ENCODE results near the gene COL5A2.

The COL5A2 gene

GRCh38 chr2:189179570-189179950 lies at the start of gene COL5A2:
TSS of gene COL5A2 (minus strand) at chr2:189179761. CDS start at chr2:189179604, 157 bp downstream.
- DNase-seq (ENCODE audit: low read depth in 2 of 2): no peak

GRCh38 chr2:189226017-189226416 lies 46.5 kb upstream of the COL5A2 start:
- no peak for DNase-seq (ENCODE audit: low read depth in 2 of 2)

GRCh38 chr2:189225032-189225431 lies 45.5 kb upstream of the COL5A2 start:
- no peak for DNase-seq (ENCODE audit: low read depth in 2 of 2)

- no peak for DNase-seq (ENCODE audit: low read depth in 2 of 2)
Measured at GRCh38 chr2:189222468-189223105, 43.0 kb upstream of the COL5A2 start.

- no peak for DNase-seq (ENCODE audit: low read depth in 2 of 2)
Measured at GRCh38 chr2:189221811-189222467, 42.4 kb upstream of the COL5A2 start.

- no peak for DNase-seq (ENCODE audit: low read depth in 2 of 2)
Measured at GRCh38 chr2:189218236-189218635, 38.7 kb upstream of the COL5A2 start.

- DNase-seq (ENCODE audit: low read depth in 2 of 2): no peak
Measured at GRCh38 chr2:189217541-189217940, 38.0 kb upstream of the COL5A2 start.

- DNase-seq (ENCODE audit: low read depth in 2 of 2): no peak
Measured at GRCh38 chr2:189217051-189217450, 37.5 kb upstream of the COL5A2 start.

GRCh38 chr2:189214484-189214883 lies 34.9 kb upstream of the COL5A2 start:
- no peak for DNase-seq (ENCODE audit: low read depth in 2 of 2)

- DNase-seq (ENCODE audit: low read depth in 2 of 2): no peak
Measured at GRCh38 chr2:189213250-189213649, 33.7 kb upstream of the COL5A2 start.

GRCh38 chr2:189210250-189211087 lies 30.9 kb upstream of the COL5A2 start:
- peak in 1 of 2 donors; percentile 16 for DNase-seq (ENCODE audit: low read depth in 2 of 2)

- DNase-seq (ENCODE audit: low read depth in 2 of 2): no peak
Measured at GRCh38 chr2:189208254-189208653, 28.7 kb upstream of the COL5A2 start.

GRCh38 chr2:189204322-189204941 lies 24.9 kb upstream of the COL5A2 start:
- no peak for DNase-seq (ENCODE audit: low read depth in 2 of 2)

GRCh38 chr2:189203177-189203799 lies 23.7 kb upstream of the COL5A2 start:
- no peak for DNase-seq (ENCODE audit: low read depth in 2 of 2)

GRCh38 chr2:189199797-189200196 lies 20.2 kb upstream of the COL5A2 start:
- DNase-seq (ENCODE audit: low read depth in 2 of 2): no peak

GRCh38 chr2:189192766-189193165 lies 13.2 kb upstream of the COL5A2 start:
- no peak for DNase-seq (ENCODE audit: low read depth in 2 of 2)

- no peak for DNase-seq (ENCODE audit: low read depth in 2 of 2)
Measured at GRCh38 chr2:189191766-189192165, 12.2 kb upstream of the COL5A2 start.

- no peak for DNase-seq (ENCODE audit: low read depth in 2 of 2)
Measured at GRCh38 chr2:189190685-189191084, 11.1 kb upstream of the COL5A2 start.

GRCh38 chr2:189188115-189188805 lies 8.7 kb upstream of the COL5A2 start:
- DNase-seq (ENCODE audit: low read depth in 2 of 2): no peak

GRCh38 chr2:189183170-189183569 lies 3.6 kb upstream of the COL5A2 start:
- DNase-seq (ENCODE audit: low read depth in 2 of 2): no peak

GRCh38 chr2:189181706-189182105 lies 2.1 kb upstream of the COL5A2 start:
- DNase-seq (ENCODE audit: low read depth in 2 of 2): no peak
